Panc1 (cell line): Measurements from ENCODE around the gene DMAC1.

Experiments
- POLR2AphosphoS5 ChIP-seq: IDR thresholded peaks from 2 replicates; pipeline ENCODE4 v1.6.1; 2012; ENCODE audit warnings: mild to moderate bottlenecking, low read depth, low read length, moderate library complexity
- TF ChIP-seq, protein P1 (sequence below): fragments of 450-650 bp; IDR thresholded peaks from 2 replicates; pipeline ENCODE4 v1.5.1; 2017; ENCODE audit warnings: mild to moderate bottlenecking

GRCh38 chr9:7790819-7791182 lies 8.8 kb downstream of the DMAC1 start:
- TF ChIP-seq, protein P1, sequence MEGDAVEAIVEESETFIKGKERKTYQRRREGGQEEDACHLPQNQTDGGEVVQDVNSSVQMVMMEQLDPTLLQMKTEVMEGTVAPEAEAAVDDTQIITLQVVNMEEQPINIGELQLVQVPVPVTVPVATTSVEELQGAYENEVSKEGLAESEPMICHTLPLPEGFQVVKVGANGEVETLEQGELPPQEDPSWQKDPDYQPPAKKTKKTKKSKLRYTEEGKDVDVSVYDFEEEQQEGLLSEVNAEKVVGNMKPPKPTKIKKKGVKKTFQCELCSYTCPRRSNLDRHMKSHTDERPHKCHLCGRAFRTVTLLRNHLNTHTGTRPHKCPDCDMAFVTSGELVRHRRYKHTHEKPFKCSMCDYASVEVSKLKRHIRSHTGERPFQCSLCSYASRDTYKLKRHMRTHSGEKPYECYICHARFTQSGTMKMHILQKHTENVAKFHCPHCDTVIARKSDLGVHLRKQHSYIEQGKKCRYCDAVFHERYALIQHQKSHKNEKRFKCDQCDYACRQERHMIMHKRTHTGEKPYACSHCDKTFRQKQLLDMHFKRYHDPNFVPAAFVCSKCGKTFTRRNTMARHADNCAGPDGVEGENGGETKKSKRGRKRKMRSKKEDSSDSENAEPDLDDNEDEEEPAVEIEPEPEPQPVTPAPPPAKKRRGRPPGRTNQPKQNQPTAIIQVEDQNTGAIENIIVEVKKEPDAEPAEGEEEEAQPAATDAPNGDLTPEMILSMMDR = no peak
- TF ChIP-seq POLR2AphosphoS5 = no peak
